Measurements from ENCODE around the gene ABCC1. TPM values are rescaled to one million over a fixed set of nuclear protein-coding genes. Genes with fewer than 3 reads are reported as not detected.

The ABCC1 gene
- total RNA-seq, 1 experiment from 2014 or later: 61.9 TPM

GRCh38 chr16:16064874-16065384 lies 115.5 kb downstream of the ABCC1 start:
- TF ChIP-seq FOXJ3 (CRISPR knock-in tag; IDR thresholded peaks at IDR 0.05; ENCODE audit: borderline replicate concordance) (no peak), NFE2L1 (CRISPR knock-in tag; IDR thresholded peaks at IDR 0.05) (no peak), JAZF1 (CRISPR knock-in tag; IDR thresholded peaks at IDR 0.05) (no peak), ZNF396 (CRISPR knock-in tag; IDR thresholded peaks at IDR 0.05; ENCODE audit: borderline replicate concordance) (no peak), MAX (CRISPR knock-in tag; IDR thresholded peaks at IDR 0.05) (no peak), ZNF121 (CRISPR knock-in tag; IDR thresholded peaks at IDR 0.05) (no peak)
- H3K9me3 Mint-ChIP-seq: no peaks in the 10 kb centered on the region
- DNase-seq (ENCODE audit: low spot score): no peak
- H3K27me3 Mint-ChIP-seq (ENCODE audit: low read depth): no peaks in the 10 kb centered on the region
- H3K27ac Mint-ChIP-seq: no peak overlapping the region
- ATAC-seq: no peak
- no peak overlapping the region for H3K4me3 Mint-ChIP-seq
- CTCF ChIA-PET: no interaction called here
- POLR2A ChIA-PET: no interaction called here
- no peaks in the 10 kb centered on the region for H3K4me1 Mint-ChIP-seq
- peaks cover 46% of the 10 kb centered on the region for H3K36me3 Mint-ChIP-seq

GRCh38 chr16:16067127-16067526 lies 117.7 kb downstream of the ABCC1 start:
- POLR2A ChIA-PET: no interaction called here
- peaks cover 50% of the 10 kb centered on the region for H3K36me3 Mint-ChIP-seq
- no peak for DNase-seq (ENCODE audit: low spot score)

More at GRCh38 chr16:16067127-16067526, 117.7 kb downstream of the ABCC1 start:
- H3K4me1 Mint-ChIP-seq: no peaks in the 10 kb centered on the region
- no peaks in the 10 kb centered on the region for H3K27me3 Mint-ChIP-seq (ENCODE audit: low read depth)
- no peak overlapping the region for H3K4me3 Mint-ChIP-seq
- no peak for ATAC-seq
- H3K27ac Mint-ChIP-seq: no peak overlapping the region
- TF ChIP-seq ZNF512 (CRISPR knock-in tag; IDR thresholded peaks at IDR 0.05; ENCODE audit: borderline replicate concordance) (no peak), ZMAT4 (CRISPR knock-in tag; IDR thresholded peaks at IDR 0.05) (no peak), AR (CRISPR knock-in tag; IDR thresholded peaks at IDR 0.05) (no peak), ZNF121 (CRISPR knock-in tag; IDR thresholded peaks at IDR 0.05) (no peak), MLX (CRISPR knock-in tag; IDR thresholded peaks at IDR 0.05) (no peak), ZBTB43 (CRISPR knock-in tag; IDR thresholded peaks at IDR 0.05) (no peak)
- no peaks in the 10 kb centered on the region for H3K9me3 Mint-ChIP-seq
- CTCF ChIA-PET: no interaction called here

All from WTC11 (cell line).